ENCODE results near the gene HLCS.

HLCS gene

DNA sequence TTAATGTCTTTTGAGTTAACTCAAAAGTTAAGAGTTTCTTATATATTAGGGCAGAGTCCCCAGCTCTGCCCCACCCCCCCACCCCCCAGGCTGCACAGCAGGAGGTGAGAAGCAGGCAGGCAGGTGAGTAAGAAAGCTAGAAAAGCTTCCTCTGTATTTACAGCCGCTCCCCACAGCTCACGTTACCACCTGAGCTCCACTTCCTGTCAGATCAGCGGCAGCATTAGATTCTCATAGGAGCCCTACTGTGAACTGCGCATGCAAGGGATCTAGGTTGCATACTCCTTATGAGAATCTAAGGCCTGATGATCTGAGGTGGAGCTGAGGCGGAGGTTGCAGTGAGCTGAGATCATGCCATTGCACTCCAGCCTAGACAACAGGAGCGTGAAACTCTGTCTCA is 185.6 kb downstream of the HLCS start:
- no peak for DNase-seq (ENCODE audit: low read depth in 2 of 2)

GRCh38 chr21:36776981-36777617 is 189.4 kb downstream of the HLCS start:
- DNase-seq (ENCODE audit: low read depth in 2 of 2): no peak

GRCh38 chr21:36773995-36774394 is 192.5 kb downstream of the HLCS start:
- DNase-seq (ENCODE audit: low read depth in 2 of 2): no peak

GRCh38 chr21:36773117-36773516 is 193.4 kb downstream of the HLCS start:
- DNase-seq (ENCODE audit: low read depth in 2 of 2): no peak

- DNase-seq (ENCODE audit: low read depth in 2 of 2): no peak
Measured at GRCh38 chr21:36769051-36769839, 197.2 kb downstream of the HLCS start.

- no peak for DNase-seq (ENCODE audit: low read depth in 2 of 2)
Measured at GRCh38 chr21:36768496-36768895, 198.0 kb downstream of the HLCS start.

GRCh38 chr21:36767096-36767495 is 199.4 kb downstream of the HLCS start:
- no peak for DNase-seq (ENCODE audit: low read depth in 2 of 2)

GRCh38 chr21:36766511-36766910 is 200.0 kb downstream of the HLCS start:
- DNase-seq (ENCODE audit: low read depth in 2 of 2): no peak

DNA sequence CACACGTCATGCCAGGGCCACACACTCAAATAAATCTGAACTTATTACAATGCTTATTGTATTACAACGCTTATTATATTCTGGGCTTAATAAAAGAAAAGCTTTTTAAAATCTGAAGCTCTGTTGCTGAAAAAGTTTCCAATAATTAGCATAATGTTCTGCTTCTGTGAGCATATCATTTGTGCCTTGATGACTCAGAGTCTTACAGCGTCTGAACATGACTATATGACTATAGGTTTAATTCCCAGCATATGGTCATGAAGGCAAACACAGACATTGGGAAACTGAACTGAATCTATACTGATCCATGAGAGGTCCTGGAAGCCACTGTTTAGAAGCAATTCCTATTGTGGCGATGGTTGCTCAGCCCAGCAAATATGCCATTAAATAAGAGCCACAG is 201.2 kb downstream of the HLCS start:
- DNase-seq (ENCODE audit: low read depth in 2 of 2): no peak

DNA sequence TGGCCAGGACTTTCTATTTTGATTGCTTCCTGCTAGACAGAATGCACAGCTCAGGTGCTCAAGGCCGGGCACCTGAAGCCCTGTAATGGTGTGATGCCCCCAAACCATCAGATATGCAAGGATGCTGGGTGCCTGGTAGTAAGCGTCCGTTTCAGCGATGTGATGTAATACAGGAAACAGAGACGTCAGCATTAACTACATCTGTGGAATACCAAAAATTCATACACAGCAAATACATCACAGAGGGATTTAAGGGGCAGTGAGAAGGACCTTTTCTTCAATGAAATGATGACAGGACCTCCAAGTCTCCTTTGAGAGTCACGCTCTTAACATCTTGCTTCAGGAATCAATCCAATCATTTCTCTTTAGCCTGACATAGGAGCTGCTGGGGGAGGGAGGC is 203.2 kb downstream of the HLCS start:
- DNase-seq (ENCODE audit: low read depth in 2 of 2): no peak

DNA sequence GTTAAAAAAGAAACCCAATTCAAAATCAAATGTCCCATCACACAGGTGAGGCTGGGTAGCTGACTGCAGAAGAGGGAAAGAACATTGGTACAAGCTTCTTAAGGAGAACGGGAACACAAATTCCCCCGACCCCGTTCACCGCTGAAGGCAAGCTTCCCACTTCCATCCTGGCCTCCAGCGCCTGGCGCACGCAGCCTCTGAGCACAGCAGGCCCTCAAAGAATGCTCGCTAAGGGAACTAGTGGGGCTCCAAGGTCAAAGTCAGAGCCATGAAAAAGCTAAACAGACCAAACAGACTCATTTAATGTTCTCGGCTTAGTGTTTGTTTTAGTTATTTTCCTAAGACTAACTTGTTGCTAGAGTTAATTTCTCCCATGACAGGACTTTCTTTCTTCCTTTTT is 203.8 kb downstream of the HLCS start:
- DNase-seq (ENCODE audit: low read depth in 2 of 2): no peak

DNA sequence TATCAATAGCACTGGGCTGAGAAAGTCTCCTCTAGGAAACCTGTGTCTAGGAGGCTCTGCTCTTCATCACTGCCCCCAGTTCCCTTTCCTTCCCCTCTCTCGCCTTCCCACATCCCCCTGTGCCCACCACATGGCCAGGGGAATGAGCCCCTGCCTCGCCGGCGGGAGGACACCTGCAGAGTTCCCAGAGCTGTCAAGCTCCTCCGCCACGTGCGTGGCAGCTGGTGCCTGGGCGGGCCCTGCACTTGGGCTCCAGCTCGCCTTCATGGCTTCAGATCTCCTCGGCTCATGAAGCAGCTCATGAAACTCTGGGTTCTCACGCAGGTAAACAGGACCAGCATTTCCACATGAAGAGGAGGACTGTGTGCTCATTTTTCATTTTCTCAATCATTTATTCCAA is 204.8 kb downstream of the HLCS start:
- no peak for DNase-seq (ENCODE audit: low read depth in 2 of 2)

DNA sequence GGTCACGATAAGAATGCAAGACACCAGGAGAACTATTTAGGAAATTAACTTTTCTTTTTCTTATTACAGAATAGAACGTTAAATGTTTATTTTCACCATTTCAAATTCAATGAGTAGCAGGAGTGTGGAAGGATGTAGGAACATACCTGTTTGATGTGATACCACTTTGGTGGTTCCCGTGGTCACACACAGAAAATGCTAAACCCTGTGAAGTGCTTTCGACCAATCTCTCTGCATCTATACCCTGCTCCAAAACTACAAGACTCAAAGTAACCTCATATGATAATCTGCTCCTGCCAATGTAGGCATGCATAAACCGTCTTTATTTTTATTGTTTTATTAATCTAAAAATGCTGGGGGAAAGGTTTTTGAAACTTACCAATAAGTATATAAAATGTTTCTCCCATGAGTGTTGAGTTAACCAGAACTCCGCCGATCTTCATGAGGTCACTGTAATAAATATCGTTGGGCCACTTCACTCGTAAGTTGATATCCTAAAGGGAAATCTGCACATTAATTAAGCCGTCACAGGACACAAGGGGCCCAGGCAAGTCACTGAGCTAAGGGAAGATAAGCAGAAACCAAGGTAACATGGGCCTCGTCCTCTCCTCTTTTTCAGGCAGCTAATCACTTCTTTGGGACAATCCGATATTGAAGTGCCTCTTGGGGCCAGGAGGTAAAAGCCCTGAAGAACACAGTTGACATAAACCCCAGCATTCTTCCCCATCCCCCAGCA is 207.0 kb downstream of the HLCS start:
- DNase-seq (ENCODE audit: low read depth in 2 of 2): no peak

DNA sequence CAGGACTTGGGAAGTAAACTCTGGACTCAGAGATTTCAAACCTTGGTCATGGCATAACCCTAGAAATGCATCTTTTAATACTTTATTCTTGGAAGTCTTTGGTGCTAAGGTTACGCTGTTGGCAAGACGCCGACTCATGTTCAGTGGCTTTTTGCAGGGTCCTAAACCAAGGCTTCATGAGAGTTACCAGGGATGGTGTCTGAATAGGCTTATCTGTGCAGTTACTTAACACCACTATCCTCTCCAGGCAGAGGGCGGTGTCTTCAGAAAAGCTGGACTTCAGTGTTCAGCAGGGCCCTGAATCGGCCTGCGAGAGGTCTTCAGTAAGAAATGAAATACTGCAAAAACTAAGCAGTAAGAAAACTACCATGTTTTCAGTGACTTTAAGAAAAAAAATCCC is 209.3 kb downstream of the HLCS start:
- no peak for DNase-seq (ENCODE audit: low read depth in 2 of 2)

GRCh38 chr21:36756527-36756926 is 209.9 kb downstream of the HLCS start:
- DNase-seq (ENCODE audit: low read depth in 2 of 2): no peak

DNA sequence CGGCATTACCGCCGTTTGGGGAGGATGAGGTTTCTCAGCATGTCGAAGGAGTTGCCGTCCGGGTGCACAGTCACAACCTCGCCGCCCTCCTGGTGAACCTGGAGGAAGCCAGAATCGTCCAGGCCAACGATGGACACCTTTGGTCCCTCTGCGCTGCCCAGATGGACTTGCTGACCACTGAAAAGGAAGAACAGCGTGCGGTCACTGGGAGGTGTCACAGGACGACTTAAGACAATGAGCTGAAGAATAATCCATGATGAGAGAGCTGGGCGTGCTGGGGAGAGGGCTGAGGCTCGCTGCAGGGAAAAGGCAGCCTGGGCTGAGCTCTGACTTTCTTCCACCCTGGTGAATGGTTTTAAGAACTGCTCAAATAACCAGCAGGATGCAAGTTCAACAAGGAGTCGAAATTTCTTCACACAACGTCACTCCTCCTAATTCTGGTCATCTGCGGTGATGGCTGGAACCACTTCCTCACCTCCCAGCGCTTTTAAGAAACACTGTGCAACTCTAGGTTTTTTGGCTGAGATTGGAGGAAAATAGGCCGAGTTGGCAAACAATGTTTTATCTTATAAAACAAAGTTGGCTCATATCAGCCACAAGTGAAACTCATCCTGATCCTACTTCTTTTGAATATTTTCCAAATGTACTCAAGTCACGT is 212.1 kb downstream of the HLCS start:
- DNase-seq (ENCODE audit: low read depth in 2 of 2): no peak

GRCh38 chr21:36753556-36753955 is 212.9 kb downstream of the HLCS start:
- DNase-seq (ENCODE audit: low read depth in 2 of 2): no peak

GRCh38 chr21:36751383-36751782 is 215.1 kb downstream of the HLCS start:
- DNase-seq (ENCODE audit: low read depth in 2 of 2): no peak

GRCh38 chr21:36750576-36750959 is 215.9 kb downstream of the HLCS start:
- no peak for DNase-seq (ENCODE audit: low read depth in 2 of 2)

GRCh38 chr21:36749935-36750575 is 216.4 kb downstream of the HLCS start:
- no peak for DNase-seq (ENCODE audit: low read depth in 2 of 2)

DNA sequence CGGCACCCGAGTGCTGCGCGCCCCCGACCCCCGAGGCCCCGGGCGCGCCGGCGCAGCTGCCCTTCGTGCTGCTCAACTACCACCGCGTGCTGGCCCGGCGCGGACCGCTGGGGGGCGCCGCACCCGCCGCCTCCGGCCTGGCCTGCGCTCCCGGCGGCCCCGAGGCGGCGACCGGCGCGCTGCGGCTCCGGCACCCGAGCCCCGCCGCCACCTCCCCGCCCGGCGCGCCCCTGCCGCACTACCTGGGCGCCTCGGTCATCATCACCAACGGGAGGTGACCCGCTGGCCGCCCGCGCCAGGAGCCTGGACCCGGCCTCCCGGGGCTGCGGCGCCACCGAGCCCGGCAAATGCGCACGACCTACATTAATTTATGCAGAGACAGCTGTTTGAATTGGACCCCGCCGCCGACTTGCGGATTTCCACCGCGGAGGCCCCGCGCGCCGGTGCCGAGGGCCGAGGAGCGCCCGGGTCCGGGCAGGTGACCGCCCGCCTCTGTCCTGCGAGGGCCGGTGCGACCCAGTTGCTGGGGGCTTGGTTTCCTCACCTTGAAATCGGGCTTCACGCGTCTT is 218.6 kb downstream of the HLCS start:
- DNase-seq (ENCODE audit: low read depth in 2 of 2): no peak

Measured in stimulated activated CD8-positive, alpha-beta memory T cell treated with anti-CD3 and anti-CD28 coated beads, Interleukin-2, amount 100 ng/mL, for 1 hour (primary cell).